Lower leg skin (tissue), 4 donors: ENCODE data around the gene MAP2K1. TPM values are rescaled to one million over a fixed set of nuclear protein-coding genes. Genes with fewer than 3 reads are reported as not detected.

ENCODE experiments used
- DNase-seq, 2 donors: peaks; one replicate each; pipeline ENCODE4 v3.0.0-alpha.2; 2019; ENCODE audit warnings: low spot score in 2 of 2
- H3K4me3 ChIP-seq: fragments of 200-600 bp; sonication (generic); 2 replicates; pipeline ENCODE4 v1.5.1; 2017; ENCODE audit warnings: mild to moderate bottlenecking, low read depth; ENCODE audit not compliant: poor library complexity, severe bottlenecking
- CTCF ChIP-seq, 3 donors: fragments of 450-650 bp; IDR thresholded peaks; one replicate each; pipeline ENCODE4 v1.5.1; 2016; ENCODE audit warnings: antibody characterized with exemption in 3 of 3, mild to moderate bottlenecking in 3 of 3, moderate library complexity in 2 of 3
- POLR2A ChIP-seq, 2 donors: fragments of 450-650 bp; IDR thresholded peaks; one replicate each; pipeline ENCODE4 v1.6.1; 2016 to 2017; ENCODE audit warnings: antibody characterized with exemption in 2 of 2, mild to moderate bottlenecking in 1 of 2, moderate library complexity in 1 of 2
- WGBS, 2 donors: methylation state at CpG; one replicate each; pipeline ENCODE4 v1.1.5; 2018; 5-methylcytosine and 5-hydroxymethylcytosine counted together
- intact Hi-C: fragments of 100-400 bp; cut with DNase I; formaldehyde crosslinking; loops from one replicate; pipeline ENCODE4 v1.15.0; 2023; ENCODE audit warnings: low total_unique reads
- total RNA-seq, 4 donors: library from RNA; depleted of rRNA; stranded (reverse); fragments of >200 nt; gene quantifications; one replicate each; pipeline ENCODE4 v1.1.0, GENCODE V29; 2016

MAP2K1 gene
- total RNA-seq, 4 donors from 2014 or later = 19.1 to 38.1 (median 26.7) TPM

GRCh38 chr15:66430627-66431255 lies 44.0 kb downstream of the MAP2K1 start:
- no peak for DNase-seq
- no peak overlapping the region for H3K4me3 ChIP-seq
- TF ChIP-seq POLR2A (IDR thresholded peaks at IDR 0.05) (no peak), CTCF (IDR thresholded peaks at IDR 0.05) (no peak)
- 56 to 68% methylated on average over 3 of the region's 3 CpGs for WGBS, 2 donors
- intact Hi-C loops = no loop called here

GRCh38 chr15:66433726-66434125 lies 47.0 kb downstream of the MAP2K1 start:
- no peak for DNase-seq
- TF ChIP-seq CTCF (IDR thresholded peaks at IDR 0.05) (no peak), POLR2A (IDR thresholded peaks at IDR 0.05) (no peak)
- intact Hi-C loops = no loop called here
- no peak overlapping the region for H3K4me3 ChIP-seq
- 87 to 95% methylated on average over 2 of the region's 2 CpGs for WGBS, 2 donors

GRCh38 chr15:66440501-66440900 lies 53.8 kb downstream of the MAP2K1 start:
- H3K4me3 ChIP-seq = no peak overlapping the region
- TF ChIP-seq POLR2A (IDR thresholded peaks at IDR 0.05) = no peak
- no peak for TF ChIP-seq CTCF (IDR thresholded peaks at IDR 0.05)
- intact Hi-C loops = no loop called here
- WGBS, 2 donors = 90 to 91% methylated on average over 2 of the region's 2 CpGs
- no peak for DNase-seq

GRCh38 chr15:66452420-66452819 lies 65.7 kb downstream of the MAP2K1 start:
- no peak overlapping the region for H3K4me3 ChIP-seq
- 81 to 83% methylated on average over 4 of the region's 4 CpGs for WGBS, 2 donors
- TF ChIP-seq POLR2A (IDR thresholded peaks at IDR 0.05) = no peak
- TF ChIP-seq CTCF (IDR thresholded peaks at IDR 0.05) = no peak
- DNase-seq = no peak
- intact Hi-C loops = no loop called here

- no peak overlapping the region for H3K4me3 ChIP-seq
- DNase-seq = no peak
- 62 to 77% methylated on average over 1 of the region's 1 CpG for WGBS, 2 donors
- no peak for TF ChIP-seq POLR2A (IDR thresholded peaks at IDR 0.05)
- no peak for TF ChIP-seq CTCF (IDR thresholded peaks at IDR 0.05)
- intact Hi-C loops = no loop called here
These were observed 66.4 kb downstream of the MAP2K1 start for GRCh38 chr15:66452971-66453580.

GRCh38 chr15:66454143-66454542 lies 67.4 kb downstream of the MAP2K1 start:
- no peak for DNase-seq
- 88 to 93% methylated on average over 2 of the region's 2 CpGs for WGBS, 2 donors
- no peak for TF ChIP-seq POLR2A (IDR thresholded peaks at IDR 0.05)
- no peak for TF ChIP-seq CTCF (IDR thresholded peaks at IDR 0.05)
- no peak overlapping the region for H3K4me3 ChIP-seq
- intact Hi-C loops = no loop called here
